ENCODE data around the gene LCE3A.

DNA sequence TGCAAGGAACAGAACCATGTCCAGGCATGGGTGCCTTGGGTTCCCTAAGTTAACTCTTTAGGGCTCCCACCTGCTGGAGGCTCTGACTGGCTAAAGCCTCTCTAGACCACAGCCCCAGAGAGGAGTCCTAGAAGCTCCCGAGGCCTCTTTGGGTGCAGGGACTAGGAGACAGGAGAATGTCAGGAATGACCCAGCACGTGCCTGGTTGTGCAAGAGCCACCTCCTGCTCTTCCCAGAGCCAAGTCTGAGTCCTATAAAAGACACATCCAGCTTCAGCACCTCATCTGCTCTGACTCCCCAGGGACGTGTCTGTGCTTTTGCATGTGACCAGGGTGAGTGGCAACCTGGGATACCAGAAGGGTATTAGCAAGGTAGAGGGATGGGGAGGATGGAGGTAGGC is 40.2 kb upstream of the LCE3A start, which contains the start of gene LCE2D:
- TF ChIP-seq, protein P1, sequence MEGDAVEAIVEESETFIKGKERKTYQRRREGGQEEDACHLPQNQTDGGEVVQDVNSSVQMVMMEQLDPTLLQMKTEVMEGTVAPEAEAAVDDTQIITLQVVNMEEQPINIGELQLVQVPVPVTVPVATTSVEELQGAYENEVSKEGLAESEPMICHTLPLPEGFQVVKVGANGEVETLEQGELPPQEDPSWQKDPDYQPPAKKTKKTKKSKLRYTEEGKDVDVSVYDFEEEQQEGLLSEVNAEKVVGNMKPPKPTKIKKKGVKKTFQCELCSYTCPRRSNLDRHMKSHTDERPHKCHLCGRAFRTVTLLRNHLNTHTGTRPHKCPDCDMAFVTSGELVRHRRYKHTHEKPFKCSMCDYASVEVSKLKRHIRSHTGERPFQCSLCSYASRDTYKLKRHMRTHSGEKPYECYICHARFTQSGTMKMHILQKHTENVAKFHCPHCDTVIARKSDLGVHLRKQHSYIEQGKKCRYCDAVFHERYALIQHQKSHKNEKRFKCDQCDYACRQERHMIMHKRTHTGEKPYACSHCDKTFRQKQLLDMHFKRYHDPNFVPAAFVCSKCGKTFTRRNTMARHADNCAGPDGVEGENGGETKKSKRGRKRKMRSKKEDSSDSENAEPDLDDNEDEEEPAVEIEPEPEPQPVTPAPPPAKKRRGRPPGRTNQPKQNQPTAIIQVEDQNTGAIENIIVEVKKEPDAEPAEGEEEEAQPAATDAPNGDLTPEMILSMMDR (IDR thresholded peaks at IDR 0.05; ENCODE audit: low read length): no peak
- TF ChIP-seq EZH2 (IDR thresholded peaks at IDR 0.05; ENCODE audit: borderline replicate concordance, low read length): no peak

Measured in OCI-LY1 (cell line).